NCI-H82 (cell line): ENCODE measurements around the gene OAT.
A peak's percentile ranks its signal among the peaks of the same experiment; 100 is the strongest.

Experiments
- DNase-seq: peaks from one replicate; lab custom pipeline; 2025; lab: John Stamatoyannopoulos, UW

OAT gene

DNA sequence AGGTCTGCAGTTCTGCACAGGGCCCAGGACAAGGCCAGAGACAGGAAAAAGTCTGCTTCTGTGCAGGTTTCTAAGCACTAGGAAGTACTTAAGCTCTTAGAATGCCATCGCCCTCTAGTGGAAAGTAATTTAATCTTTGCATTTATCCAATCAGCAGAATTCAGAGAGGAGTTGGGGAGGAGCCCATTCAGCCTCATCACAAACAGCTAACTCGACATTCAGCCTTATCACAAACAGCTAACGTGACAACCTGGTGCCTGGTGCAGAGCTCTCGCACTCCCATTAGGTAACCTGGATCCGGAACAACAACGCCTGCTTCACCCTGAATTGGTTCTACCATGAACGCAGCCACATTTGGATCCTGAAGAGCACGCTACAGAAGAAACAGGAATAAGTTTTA is 15.2 kb downstream of the OAT start:
- peak; percentile 89 for DNase-seq

GRCh38 chr10:124402273-124402672 is 16.4 kb downstream of the OAT start:
- DNase-seq = no peak

GRCh38 chr10:124401633-124402032 is 17.1 kb downstream of the OAT start:
- no peak for DNase-seq

- DNase-seq = no peak
Observed at GRCh38 chr10:124394583-124394982, 24.1 kb downstream of the OAT start.

- DNase-seq = no peak
Observed at GRCh38 chr10:124392626-124393342, 25.9 kb downstream of the OAT start.

GRCh38 chr10:124390471-124391187 is 28.1 kb downstream of the OAT start:
- no peak for DNase-seq

- DNase-seq = no peak
Observed at GRCh38 chr10:124389613-124390361, 28.9 kb downstream of the OAT start.

DNA sequence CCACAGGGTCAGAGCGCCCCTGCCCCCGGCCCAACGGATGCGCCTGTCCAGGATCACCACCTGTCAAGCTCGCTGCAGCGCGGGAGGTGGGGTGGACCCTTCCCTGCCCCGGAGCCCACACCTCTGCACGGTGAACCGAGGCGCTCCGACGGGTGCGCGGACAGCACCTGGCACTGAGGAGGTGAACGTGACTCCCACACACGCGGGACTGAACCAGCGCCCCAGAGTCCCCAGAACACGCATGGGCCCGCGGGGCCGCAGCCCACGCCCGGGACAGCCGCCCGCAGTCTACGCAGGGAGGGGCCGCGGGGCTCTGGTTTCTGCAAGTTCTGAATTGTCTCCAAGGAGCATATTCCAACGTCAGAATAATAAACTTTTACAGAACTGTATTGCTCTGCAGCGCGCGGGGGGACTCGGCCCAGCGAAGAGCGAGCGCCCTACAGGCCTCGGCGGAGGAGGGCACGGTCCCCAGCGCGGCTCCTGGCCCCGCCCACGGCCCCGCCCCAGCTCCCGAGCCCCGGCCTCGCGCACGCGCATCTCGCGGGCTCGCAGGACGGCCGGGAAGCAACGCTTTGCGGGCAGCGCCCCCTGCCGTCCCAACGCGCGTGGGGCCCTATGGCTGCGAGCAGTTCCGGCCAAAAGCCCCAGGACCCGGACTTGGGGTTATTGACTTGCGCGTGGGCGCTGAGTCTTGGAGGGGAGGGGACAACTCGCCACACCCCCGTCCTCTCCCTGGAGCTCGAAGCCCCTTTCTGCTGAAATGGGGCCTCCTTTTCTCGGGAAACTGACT is 29.7 kb downstream of the OAT start:
- peak; percentile 86 for DNase-seq

DNA sequence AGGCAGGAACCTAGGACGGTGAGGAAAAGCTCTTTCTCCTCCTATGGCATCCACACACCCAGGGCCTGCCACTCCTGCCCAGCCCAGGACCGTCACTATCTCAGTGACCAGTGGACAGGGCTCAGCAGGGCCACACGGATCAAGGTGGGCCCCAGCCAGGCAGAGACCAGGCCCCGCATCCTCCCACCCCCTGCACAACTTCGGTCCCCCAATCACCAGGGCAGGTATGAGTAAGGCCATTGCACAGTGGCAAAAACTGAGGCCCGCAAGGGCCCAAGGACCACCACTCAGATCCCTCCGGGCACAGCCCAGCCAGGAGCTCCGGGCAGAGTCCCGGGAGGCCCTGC is 30.3 kb downstream of the OAT start:
- no peak for DNase-seq

GRCh38 chr10:124387078-124387874 is 31.4 kb downstream of the OAT start:
- DNase-seq = no peak

GRCh38 chr10:124386186-124387077 is 32.3 kb downstream of the OAT start:
- DNase-seq = no peak

DNA sequence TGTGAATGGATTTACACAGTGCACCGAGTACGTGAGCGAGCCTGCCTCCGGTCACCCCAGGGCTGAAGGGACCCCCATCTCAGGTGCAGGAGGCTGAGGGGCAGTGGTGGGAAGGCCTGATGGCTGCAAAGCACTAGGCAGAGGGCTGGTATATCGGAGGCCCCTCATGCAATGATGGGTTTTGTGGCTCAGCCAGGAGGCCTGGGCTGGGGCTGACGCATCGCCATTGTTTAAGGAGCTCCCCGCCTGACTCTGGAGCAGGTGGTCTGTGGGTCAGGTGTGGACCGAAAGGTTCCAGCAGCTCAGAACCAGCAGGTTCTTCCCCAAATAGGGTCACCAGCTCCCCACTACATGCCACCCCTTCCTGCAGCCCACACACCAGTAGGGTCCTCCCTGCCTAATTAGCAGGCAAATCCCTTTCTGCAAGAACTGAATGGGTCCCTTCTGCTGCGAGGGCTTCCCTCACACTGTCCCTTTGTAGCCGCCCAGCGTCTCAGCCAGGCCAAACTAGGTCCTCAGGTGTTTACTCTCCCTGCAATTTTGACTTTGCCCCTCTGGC is 33.0 kb downstream of the OAT start:
- no peak for DNase-seq

DNA sequence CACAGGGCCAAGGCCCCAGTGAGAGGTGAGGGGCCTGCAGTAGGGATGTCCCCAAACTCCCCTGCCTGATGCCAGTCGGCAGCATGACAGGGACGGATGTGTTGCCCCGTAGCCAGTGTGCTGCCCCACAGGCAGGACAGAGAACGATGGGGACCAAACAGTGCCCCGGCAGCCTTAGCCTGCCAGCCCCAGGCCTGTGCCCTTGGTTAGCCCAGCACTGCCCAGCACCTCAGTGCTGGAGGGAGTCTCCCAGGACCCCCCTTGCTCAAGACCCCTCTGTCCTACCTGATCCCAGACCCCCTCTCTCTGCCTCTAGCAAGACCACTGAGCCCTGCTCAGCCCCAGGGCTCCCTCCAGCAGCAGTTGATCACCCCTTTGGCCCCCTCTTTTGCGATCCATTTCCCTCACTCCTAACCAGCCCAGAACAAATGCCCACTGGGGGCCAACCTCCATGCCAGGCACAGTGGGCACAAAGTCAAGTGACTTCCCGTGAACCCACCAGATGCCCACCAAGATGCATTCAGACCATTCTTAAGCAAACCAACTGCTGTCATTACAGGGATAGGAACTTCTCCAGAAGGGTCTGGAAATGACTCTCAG is 34.0 kb downstream of the OAT start:
- DNase-seq = no peak

DNA sequence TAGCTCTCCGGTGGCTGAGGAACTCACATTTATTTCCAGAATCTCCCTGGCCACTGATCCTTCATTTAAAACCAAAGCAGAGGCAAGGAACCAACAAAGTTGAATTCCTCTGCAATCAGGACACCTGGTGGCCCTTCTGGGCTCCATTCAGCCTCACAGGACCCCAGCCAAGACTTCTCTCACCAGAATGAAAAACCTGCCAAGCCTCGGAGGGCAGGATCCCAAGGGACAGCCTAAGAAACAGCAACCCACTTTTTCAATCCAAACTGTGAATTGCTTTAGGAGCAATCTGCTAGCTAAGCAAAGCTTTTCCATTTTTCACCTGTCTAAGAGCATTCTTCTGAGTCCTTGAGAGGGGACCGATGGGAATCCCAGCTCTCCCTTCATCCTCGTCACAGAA is 34.6 kb downstream of the OAT start:
- no peak for DNase-seq

DNA sequence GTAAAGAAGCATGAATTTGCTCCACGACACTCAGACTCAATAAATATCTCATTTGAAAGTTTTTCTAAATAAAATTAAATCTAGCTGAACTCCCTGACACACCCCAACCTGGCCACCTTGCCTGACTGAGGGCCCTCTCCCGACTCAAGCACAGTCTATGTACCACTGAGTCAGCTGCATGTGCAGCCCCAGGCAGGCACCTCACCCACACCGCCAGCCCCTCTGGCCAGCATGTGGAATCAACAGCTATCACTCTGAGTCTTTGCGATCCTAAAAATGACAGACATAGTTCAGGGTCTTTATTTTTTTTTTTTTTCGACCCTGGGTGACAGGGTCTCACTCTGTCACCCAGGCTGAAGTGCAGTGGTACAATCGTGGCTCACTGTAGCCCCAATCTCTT is 35.2 kb downstream of the OAT start:
- DNase-seq = no peak

GRCh38 chr10:124381011-124381611 is 37.6 kb downstream of the OAT start:
- DNase-seq = no peak

GRCh38 chr10:124380256-124380995 is 38.3 kb downstream of the OAT start:
- no peak for DNase-seq

DNA sequence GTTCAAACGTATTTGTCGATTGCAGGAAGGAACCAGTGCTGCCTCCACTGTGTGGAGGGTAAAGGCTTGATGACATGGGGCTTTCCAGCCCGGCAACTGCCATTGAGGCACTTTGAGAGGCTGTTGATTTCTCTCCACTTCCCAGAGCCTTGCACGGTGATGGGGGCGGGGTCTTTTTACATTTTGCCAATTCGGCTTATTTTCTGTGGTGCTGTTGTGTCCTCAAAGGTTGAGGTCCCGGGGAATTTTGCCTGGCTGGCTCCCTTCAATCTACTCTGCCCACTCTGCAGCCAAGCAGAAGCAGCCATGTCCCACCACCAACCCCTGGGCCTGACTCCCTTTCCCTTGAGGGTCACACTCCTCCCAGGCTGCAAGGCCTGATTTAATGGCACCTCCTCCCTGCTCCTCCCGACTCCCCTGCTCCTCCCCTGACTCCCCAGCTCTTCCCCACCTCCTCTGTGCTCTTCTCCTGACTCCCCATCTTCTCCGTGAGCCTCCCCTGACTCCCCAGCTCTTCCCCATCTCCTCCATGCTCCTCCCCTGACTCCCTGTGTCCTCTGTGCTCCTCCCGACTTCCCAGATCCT is 39.0 kb downstream of the OAT start:
- no peak for DNase-seq
